ENCODE results near the gene TXNDC11.

The TXNDC11 gene

DNA sequence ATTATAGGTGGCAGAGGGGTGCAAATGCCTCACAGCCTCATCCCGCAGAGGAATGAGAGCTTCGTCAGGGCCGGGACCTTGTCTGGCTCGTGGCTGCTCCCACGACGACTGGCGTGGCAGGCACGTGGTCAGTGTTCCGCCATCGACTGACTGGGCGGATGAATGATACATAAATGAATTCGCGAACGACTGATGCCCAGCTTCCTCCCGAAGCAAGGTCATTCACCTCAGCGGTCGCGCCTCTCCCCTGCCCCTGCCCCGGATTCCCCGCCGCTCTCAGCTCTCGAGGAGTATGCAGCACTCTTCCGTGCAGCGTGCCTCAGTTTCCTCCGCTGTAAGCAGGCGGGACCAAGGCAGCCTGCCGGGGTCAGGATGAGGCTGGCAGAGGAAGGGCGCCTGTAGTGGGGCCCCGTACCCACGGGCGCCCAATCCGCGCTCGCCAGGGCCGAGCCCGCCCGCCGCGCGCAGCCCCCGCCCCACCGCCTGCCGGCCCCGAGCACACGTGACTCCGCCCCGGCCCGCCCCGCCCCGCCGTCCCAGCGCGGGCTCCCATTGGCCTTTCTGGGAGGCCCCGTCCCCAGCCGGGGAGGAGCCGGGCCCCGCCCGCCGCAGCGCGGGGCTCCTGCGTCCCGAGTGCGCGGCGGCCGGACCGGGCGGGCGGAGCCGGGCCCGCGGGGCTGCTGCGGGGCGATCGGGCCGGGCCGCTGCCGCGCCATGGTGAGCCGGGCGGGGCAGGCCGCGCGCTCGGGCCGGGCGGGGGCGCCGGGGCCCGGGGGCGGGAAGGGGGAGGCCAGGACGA is 74.6 kb downstream of the TXNDC11 start, which contains the start of gene SNN:
Gene SNN, plus strand, starts transcription at position 632 of the 799 bp plus-strand sequence. CDS start 7,605 bp downstream, outside the sequence.
- Histone ChIP-seq H3K36me3 (ENCODE audit: control insufficient read depth, insufficient read depth, low read length) (no peaks in the 10 kb centered on the region), H3K9me3 (ENCODE audit: control insufficient read depth, insufficient read depth, low read length) (no peaks in the 10 kb centered on the region), H3K4me3 (ENCODE audit: low read length) (peak within 1 kb of the TSS; percentile 83), H3K27ac (ENCODE audit: low read length) (no peak within 1 kb of the TSS), H3K4me1 (ENCODE audit: control insufficient read depth, insufficient read depth, low read length) (peaks cover 10% of the 10 kb centered on the region), H3K27me3 (ENCODE audit: control insufficient read depth, insufficient read depth, low read length) (no peaks in the 10 kb centered on the region)
- DNase-seq (ENCODE audit: low read depth, low spot score) = no peak
- WGBS (ENCODE audit: insufficient coverage, insufficient read length) = no CpG with 5 or more reads among the region's 93 CpGs

- Histone ChIP-seq H3K9me3 (ENCODE audit: control insufficient read depth, insufficient read depth, low read length) (no peaks in the 10 kb centered on the region), H3K27ac (ENCODE audit: low read length) (no peak overlapping the region), H3K27me3 (ENCODE audit: control insufficient read depth, insufficient read depth, low read length) (no peaks in the 10 kb centered on the region), H3K36me3 (ENCODE audit: control insufficient read depth, insufficient read depth, low read length) (no peaks in the 10 kb centered on the region), H3K4me1 (ENCODE audit: control insufficient read depth, insufficient read depth, low read length) (peaks cover 9% of the 10 kb centered on the region), H3K4me3 (ENCODE audit: low read length) (no peak overlapping the region)
- DNase-seq (ENCODE audit: low read depth, low spot score) = no peak
- no CpG with 5 or more reads among the region's 11 CpGs for WGBS (ENCODE audit: insufficient coverage, insufficient read length)
Observed at GRCh38 chr16:11667221-11667823, 75.3 kb downstream of the TXNDC11 start.

GRCh38 chr16:11666103-11667055 is 76.3 kb downstream of the TXNDC11 start:
- DNase-seq (ENCODE audit: low read depth, low spot score) = no peak
- Histone ChIP-seq H3K4me1 (ENCODE audit: control insufficient read depth, insufficient read depth, low read length) (peaks cover 6% of the 10 kb centered on the region), H3K4me3 (ENCODE audit: low read length) (no peak overlapping the region), H3K9me3 (ENCODE audit: control insufficient read depth, insufficient read depth, low read length) (no peaks in the 10 kb centered on the region), H3K36me3 (ENCODE audit: control insufficient read depth, insufficient read depth, low read length) (no peaks in the 10 kb centered on the region), H3K27ac (ENCODE audit: low read length) (no peak overlapping the region), H3K27me3 (ENCODE audit: control insufficient read depth, insufficient read depth, low read length) (no peaks in the 10 kb centered on the region)
- WGBS (ENCODE audit: insufficient coverage, insufficient read length) = no CpG with 5 or more reads among the region's 14 CpGs

GRCh38 chr16:11665071-11665491 is 77.6 kb downstream of the TXNDC11 start:
- no peak for DNase-seq (ENCODE audit: low read depth, low spot score)
- no peaks in the 10 kb centered on the region for H3K27me3 ChIP-seq (ENCODE audit: control insufficient read depth, insufficient read depth, low read length)
- no peaks in the 10 kb centered on the region for H3K9me3 ChIP-seq (ENCODE audit: control insufficient read depth, insufficient read depth, low read length)
- H3K36me3 ChIP-seq (ENCODE audit: control insufficient read depth, insufficient read depth, low read length) = no peaks in the 10 kb centered on the region
- H3K4me1 ChIP-seq (ENCODE audit: control insufficient read depth, insufficient read depth, low read length) = peaks cover 4% of the 10 kb centered on the region
- H3K4me3 ChIP-seq (ENCODE audit: low read length) = no peak overlapping the region
- no peak overlapping the region for H3K27ac ChIP-seq (ENCODE audit: low read length)
- WGBS (ENCODE audit: insufficient coverage, insufficient read length) = no CpG with 5 or more reads among the region's 11 CpGs

DNA sequence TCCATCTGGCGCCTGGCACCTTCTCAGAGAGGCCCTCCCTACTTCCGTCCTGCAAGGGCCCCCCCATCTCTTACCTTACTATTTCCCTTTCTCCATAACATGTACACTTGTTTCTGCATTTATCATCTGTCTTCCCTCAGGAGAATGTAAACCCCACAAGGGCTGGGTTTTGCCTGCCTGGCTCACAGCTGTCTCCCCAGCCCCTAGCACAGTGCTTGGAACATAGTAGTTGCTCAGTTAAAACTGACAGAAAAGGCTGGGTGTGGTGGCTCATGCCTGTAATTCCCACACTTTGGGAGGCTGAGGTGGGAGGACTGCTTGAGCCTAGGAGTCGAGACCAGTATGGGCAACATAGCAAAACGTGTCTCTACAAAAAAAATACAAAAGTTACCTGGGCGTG is 80.1 kb downstream of the TXNDC11 start:
- H3K4me3 ChIP-seq (ENCODE audit: low read length) = no peak overlapping the region
- H3K9me3 ChIP-seq (ENCODE audit: control insufficient read depth, insufficient read depth, low read length) = no peaks in the 10 kb centered on the region
- H3K27ac ChIP-seq (ENCODE audit: low read length) = no peak overlapping the region
- WGBS (ENCODE audit: insufficient coverage, insufficient read length) = no CpG with 5 or more reads among the region's 5 CpGs
- H3K36me3 ChIP-seq (ENCODE audit: control insufficient read depth, insufficient read depth, low read length) = no peaks in the 10 kb centered on the region
- DNase-seq (ENCODE audit: low read depth, low spot score) = no peak
- no peaks in the 10 kb centered on the region for H3K27me3 ChIP-seq (ENCODE audit: control insufficient read depth, insufficient read depth, low read length)
- peaks cover 1% of the 10 kb centered on the region; the same call in 1 of the 2 replicates for H3K4me1 ChIP-seq (ENCODE audit: control insufficient read depth, insufficient read depth, low read length)

DNA sequence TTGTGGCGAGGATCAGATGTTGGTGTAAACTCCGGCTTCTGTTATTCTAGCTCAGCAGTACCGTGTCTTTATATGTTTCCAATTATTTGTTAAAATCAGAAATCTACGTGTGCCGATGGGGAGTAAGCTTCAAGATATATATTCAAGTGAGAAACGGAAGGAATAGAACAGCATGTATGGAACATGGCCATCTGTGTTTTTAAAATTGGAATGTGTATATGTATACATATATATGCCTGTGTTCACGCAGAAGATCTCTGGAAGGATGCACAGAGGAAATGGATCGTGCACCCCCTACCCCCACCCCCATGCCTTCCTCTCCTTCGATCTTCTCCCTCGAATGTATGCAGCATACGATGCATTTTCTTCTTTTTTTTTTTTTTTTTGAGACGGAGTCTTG is 82.1 kb downstream of the TXNDC11 start:
- WGBS (ENCODE audit: insufficient coverage, insufficient read length) = no CpG with 5 or more reads among the region's 12 CpGs
- no peak for DNase-seq (ENCODE audit: low read depth, low spot score)
- Histone ChIP-seq H3K4me3 (ENCODE audit: low read length) (no peak overlapping the region), H3K36me3 (ENCODE audit: control insufficient read depth, insufficient read depth, low read length) (no peaks in the 10 kb centered on the region), H3K27ac (ENCODE audit: low read length) (no peak overlapping the region), H3K27me3 (ENCODE audit: control insufficient read depth, insufficient read depth, low read length) (no peaks in the 10 kb centered on the region), H3K9me3 (ENCODE audit: control insufficient read depth, insufficient read depth, low read length) (no peaks in the 10 kb centered on the region), H3K4me1 (ENCODE audit: control insufficient read depth, insufficient read depth, low read length) (peaks cover 1% of the 10 kb centered on the region; the same call in 1 of the 2 replicates)

DNA sequence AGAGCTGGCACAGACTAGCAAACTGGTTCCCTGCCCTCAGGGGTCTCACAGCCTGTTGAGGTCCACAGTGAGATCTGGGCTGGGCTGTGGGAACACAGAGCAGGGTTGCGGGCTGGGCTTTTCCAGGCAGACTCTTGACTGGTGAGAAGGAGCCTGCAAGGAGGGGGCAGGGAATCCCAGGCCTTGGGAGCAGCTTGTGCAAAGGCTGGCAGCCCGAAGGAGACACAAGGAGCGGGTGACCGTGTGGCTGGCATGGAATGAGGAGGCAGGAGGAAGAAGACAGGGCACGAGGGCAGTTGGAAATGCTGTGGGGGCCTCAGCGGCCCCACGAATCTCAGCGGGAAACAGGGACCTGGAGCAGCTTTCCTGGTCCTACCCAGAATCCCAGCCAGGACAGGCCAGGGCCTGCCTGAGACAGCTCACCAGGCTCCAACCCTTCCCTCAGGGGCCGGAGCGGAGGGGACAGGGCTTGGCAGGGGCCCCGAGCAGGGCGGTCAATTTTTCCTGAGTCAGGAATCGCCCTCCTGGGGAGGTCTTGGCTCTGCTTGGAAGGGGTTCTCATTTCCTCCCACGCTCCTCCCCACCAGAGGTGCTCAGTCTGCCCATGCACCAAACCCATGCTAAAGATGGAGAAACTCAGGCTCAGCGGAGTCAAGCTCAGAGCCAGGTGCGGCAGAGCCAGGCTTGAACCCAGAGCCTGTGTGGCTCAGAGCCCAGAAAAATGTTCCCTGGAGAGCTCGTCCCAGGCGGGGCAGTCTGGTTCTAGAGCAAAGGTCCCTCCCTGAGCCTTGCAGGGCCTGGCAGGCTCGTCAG is 83.6 kb downstream of the TXNDC11 start:
- Histone ChIP-seq H3K4me1 (ENCODE audit: control insufficient read depth, insufficient read depth, low read length) (0 out of 2 replicates have a peak, but pooled peaks cover 1% of the 10 kb centered on the region), H3K9me3 (ENCODE audit: control insufficient read depth, insufficient read depth, low read length) (no peaks in the 10 kb centered on the region), H3K27me3 (ENCODE audit: control insufficient read depth, insufficient read depth, low read length) (no peaks in the 10 kb centered on the region), H3K4me3 (ENCODE audit: low read length) (no peak overlapping the region), H3K27ac (ENCODE audit: low read length) (no peak overlapping the region), H3K36me3 (ENCODE audit: control insufficient read depth, insufficient read depth, low read length) (no peaks in the 10 kb centered on the region)
- WGBS (ENCODE audit: insufficient coverage, insufficient read length) = no CpG with 5 or more reads among the region's 19 CpGs
- DNase-seq (ENCODE audit: low read depth, low spot score) = no peak

GRCh38 chr16:11657556-11657955 is 85.1 kb downstream of the TXNDC11 start:
- Histone ChIP-seq H3K4me1 (ENCODE audit: control insufficient read depth, insufficient read depth, low read length) (0 out of 2 replicates have a peak, but pooled peaks cover 1% of the 10 kb centered on the region), H3K36me3 (ENCODE audit: control insufficient read depth, insufficient read depth, low read length) (no peaks in the 10 kb centered on the region), H3K27ac (ENCODE audit: low read length) (no peak overlapping the region), H3K27me3 (ENCODE audit: control insufficient read depth, insufficient read depth, low read length) (no peaks in the 10 kb centered on the region), H3K9me3 (ENCODE audit: control insufficient read depth, insufficient read depth, low read length) (no peaks in the 10 kb centered on the region), H3K4me3 (ENCODE audit: low read length) (no peak overlapping the region)
- WGBS (ENCODE audit: insufficient coverage, insufficient read length) = no CpG with 5 or more reads among the region's 8 CpGs
- no peak for DNase-seq (ENCODE audit: low read depth, low spot score)

DNA sequence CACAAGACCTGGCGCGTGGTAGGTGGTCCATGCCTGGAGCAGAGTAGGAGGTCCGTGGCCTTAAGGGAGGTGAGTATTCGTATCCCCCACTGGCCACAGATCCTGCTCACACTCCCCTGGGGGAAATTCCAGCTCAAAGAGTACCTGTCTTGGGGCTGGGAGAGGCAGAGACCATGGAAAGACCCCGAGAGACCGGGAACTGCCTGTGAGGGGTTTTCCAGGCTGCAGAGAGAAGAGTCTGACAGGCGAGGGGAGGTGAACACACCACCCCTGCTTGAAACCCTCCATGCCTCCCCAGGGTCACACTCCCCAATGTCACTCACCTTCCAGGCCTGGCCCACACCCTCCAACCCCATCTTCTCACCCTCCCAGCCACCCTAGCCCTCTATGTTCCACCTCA is 87.0 kb downstream of the TXNDC11 start:
- H3K4me1 ChIP-seq (ENCODE audit: control insufficient read depth, insufficient read depth, low read length) = 0 out of 2 replicates have a peak, but pooled peaks cover 1% of the 10 kb centered on the region
- H3K9me3 ChIP-seq (ENCODE audit: control insufficient read depth, insufficient read depth, low read length) = no peaks in the 10 kb centered on the region
- no peak for DNase-seq (ENCODE audit: low read depth, low spot score)
- WGBS (ENCODE audit: insufficient coverage, insufficient read length) = no CpG with 5 or more reads among the region's 7 CpGs
- H3K4me3 ChIP-seq (ENCODE audit: low read length) = no peak overlapping the region
- H3K27ac ChIP-seq (ENCODE audit: low read length) = no peak overlapping the region
- no peaks in the 10 kb centered on the region for H3K27me3 ChIP-seq (ENCODE audit: control insufficient read depth, insufficient read depth, low read length)
- no peaks in the 10 kb centered on the region for H3K36me3 ChIP-seq (ENCODE audit: control insufficient read depth, insufficient read depth, low read length)

Measured in iPS DF 6.9 (cell line).